ENCODE data around the gene MYOG. TPM values are rescaled to one million over a fixed set of nuclear protein-coding genes. Genes with fewer than 3 reads are reported as not detected.

MYOG gene
- polyA plus RNA-seq, 3 donors: not detected

DNA sequence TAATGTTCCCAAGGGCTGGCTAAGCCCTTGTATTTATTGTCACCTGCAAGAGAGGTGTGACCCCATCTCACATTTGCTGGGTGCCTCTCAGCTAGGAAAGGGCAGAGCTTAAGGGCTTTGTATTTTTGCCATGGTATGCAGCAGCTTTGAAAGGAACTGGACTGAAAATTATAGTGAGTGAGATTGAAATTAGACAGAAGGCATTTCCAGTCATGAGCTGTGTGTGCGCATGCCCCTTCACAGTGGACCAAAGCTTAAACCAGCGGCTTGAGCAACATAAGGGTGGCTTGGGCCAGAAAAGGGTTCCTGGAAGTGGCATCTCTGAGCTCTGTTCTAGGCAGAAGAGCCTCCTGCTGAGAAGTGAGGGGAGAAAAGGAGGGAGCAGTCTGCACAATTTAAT lies 19.8 kb downstream of the MYOG start:
- no peak overlapping the region for H3K9ac ChIP-seq (ENCODE audit: insufficient read depth, low read length, poor library complexity, severe bottlenecking)
- Mint-ChIP-seq H3K27me3 (ENCODE audit: low read depth in 3 of 3) (peaks cover 2 to 4% (median 2%) of the 10 kb centered on the region in 3 donors), H3K4me1 (peaks cover 71% of the 10 kb centered on the region), H3K9me3 (peaks cover 0 to 2% (median under 1%) of the 10 kb centered on the region in 7 donors), H3K27ac (no peak overlapping the region), H3K4me3 (peak overlapping the region; percentile 6 to 44), H3K36me3 (peaks cover 34 to 62% of the 10 kb centered on the region in 2 donors)
- DNase-seq: no peak
- H2AFZ ChIP-seq (ENCODE audit: insufficient read depth, low read depth, low read length, poor library complexity, severe bottlenecking): no peak overlapping the region
- H3K4me2 ChIP-seq (replicated peaks; ENCODE audit: extremely low read depth, low read length, poor library complexity, severe bottlenecking): no peak overlapping the region
- no peaks in the 10 kb centered on the region for H4K20me1 ChIP-seq (ENCODE audit: insufficient read depth, low read length)
- H3K4me3 ChIP-seq (replicated peaks in 1 of 3; ENCODE audit: low read depth in 2 of 3, low read length in 3 of 3): no peak overlapping the region
- TF ChIP-seq, protein P1, sequence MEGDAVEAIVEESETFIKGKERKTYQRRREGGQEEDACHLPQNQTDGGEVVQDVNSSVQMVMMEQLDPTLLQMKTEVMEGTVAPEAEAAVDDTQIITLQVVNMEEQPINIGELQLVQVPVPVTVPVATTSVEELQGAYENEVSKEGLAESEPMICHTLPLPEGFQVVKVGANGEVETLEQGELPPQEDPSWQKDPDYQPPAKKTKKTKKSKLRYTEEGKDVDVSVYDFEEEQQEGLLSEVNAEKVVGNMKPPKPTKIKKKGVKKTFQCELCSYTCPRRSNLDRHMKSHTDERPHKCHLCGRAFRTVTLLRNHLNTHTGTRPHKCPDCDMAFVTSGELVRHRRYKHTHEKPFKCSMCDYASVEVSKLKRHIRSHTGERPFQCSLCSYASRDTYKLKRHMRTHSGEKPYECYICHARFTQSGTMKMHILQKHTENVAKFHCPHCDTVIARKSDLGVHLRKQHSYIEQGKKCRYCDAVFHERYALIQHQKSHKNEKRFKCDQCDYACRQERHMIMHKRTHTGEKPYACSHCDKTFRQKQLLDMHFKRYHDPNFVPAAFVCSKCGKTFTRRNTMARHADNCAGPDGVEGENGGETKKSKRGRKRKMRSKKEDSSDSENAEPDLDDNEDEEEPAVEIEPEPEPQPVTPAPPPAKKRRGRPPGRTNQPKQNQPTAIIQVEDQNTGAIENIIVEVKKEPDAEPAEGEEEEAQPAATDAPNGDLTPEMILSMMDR (IDR thresholded peaks at IDR 0.05): no peak
- H3K79me2 ChIP-seq (ENCODE audit: insufficient read depth, low read length): peaks cover 6% of the 10 kb centered on the region
- intact Hi-C loops (cut with micrococcal nuclease): no loop called here
- no peaks in the 10 kb centered on the region for H3K27me3 ChIP-seq (ENCODE audit: control insufficient read depth in 2 of 2, insufficient read depth in 2 of 2, low read length in 2 of 2)
- no peaks in the 10 kb centered on the region for H3K9me3 ChIP-seq (replicated peaks in 1 of 2; ENCODE audit: control insufficient read depth in 1 of 2, insufficient read depth in 1 of 2, low read length in 2 of 2)
- no peaks in the 10 kb centered on the region for H3K36me3 ChIP-seq (replicated peaks in 1 of 2; ENCODE audit: control insufficient read depth in 1 of 2, insufficient read depth in 2 of 2, low read length in 2 of 2)
- peaks cover 47 to 51% of the 10 kb centered on the region in 2 donors for H3K4me1 ChIP-seq (ENCODE audit: control insufficient read depth in 1 of 2, insufficient read depth in 2 of 2, low read length in 2 of 2)
- no peak overlapping the region for H3K27ac ChIP-seq (ENCODE audit: low read depth in 1 of 2, low read length in 2 of 2)
- 100% methylated on average over 2 of the region's 2 CpGs for WGBS (ENCODE audit: insufficient coverage)

DNA sequence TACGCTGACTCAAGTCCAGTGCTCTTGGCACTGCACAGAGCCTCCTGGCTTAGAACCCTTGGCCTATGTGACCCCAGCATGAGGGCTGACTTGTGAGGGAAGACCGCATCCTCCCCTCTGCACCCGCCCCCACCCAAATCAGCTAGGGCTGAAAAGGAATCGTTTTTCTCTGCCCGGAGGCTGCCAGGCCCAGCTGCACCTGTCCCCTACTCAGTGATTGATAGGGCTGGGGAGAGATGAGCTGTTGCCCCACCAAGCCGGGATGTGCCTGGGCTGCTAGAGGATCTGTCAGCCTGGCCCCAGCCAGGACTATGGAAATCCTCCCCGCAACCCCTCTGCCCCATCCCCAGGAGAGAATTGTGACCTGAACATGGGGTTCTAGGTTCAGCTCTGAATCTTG lies 20.6 kb downstream of the MYOG start:
- intact Hi-C loops (cut with micrococcal nuclease): no loop called here
- H3K4me2 ChIP-seq (replicated peaks; ENCODE audit: extremely low read depth, low read length, poor library complexity, severe bottlenecking): no peak overlapping the region
- no peaks in the 10 kb centered on the region for H3K27me3 ChIP-seq (ENCODE audit: control insufficient read depth in 2 of 2, insufficient read depth in 2 of 2, low read length in 2 of 2)
- WGBS (ENCODE audit: insufficient coverage): 85% methylated on average over 4 of the region's 7 CpGs
- H3K9me3 ChIP-seq (replicated peaks in 1 of 2; ENCODE audit: control insufficient read depth in 1 of 2, insufficient read depth in 1 of 2, low read length in 2 of 2): no peaks in the 10 kb centered on the region
- H3K4me3 ChIP-seq (replicated peaks in 1 of 3; ENCODE audit: low read depth in 2 of 3, low read length in 3 of 3): no peak overlapping the region
- H3K9ac ChIP-seq (ENCODE audit: insufficient read depth, low read length, poor library complexity, severe bottlenecking): no peak overlapping the region
- TF ChIP-seq, protein P1 (IDR thresholded peaks at IDR 0.05): no peak
- peaks cover 6% of the 10 kb centered on the region for H3K79me2 ChIP-seq (ENCODE audit: insufficient read depth, low read length)
- Mint-ChIP-seq H3K9me3 (peaks cover 0 to 2% (median 0%) of the 10 kb centered on the region in 7 donors), H3K36me3 (peaks cover 29 to 62% of the 10 kb centered on the region in 2 donors), H3K27ac (no peak overlapping the region), H3K4me3 (no peak overlapping the region), H3K4me1 (peaks cover 72% of the 10 kb centered on the region), H3K27me3 (ENCODE audit: low read depth in 3 of 3) (peaks cover 2 to 4% (median 2%) of the 10 kb centered on the region in 3 donors)
- DNase-seq: no peak
- peaks cover 52 to 54% of the 10 kb centered on the region in 2 donors for H3K4me1 ChIP-seq (ENCODE audit: control insufficient read depth in 1 of 2, insufficient read depth in 2 of 2, low read length in 2 of 2)
- no peak overlapping the region for H2AFZ ChIP-seq (ENCODE audit: insufficient read depth, low read depth, low read length, poor library complexity, severe bottlenecking)
- H3K27ac ChIP-seq (ENCODE audit: low read depth in 1 of 2, low read length in 2 of 2): no peak overlapping the region
- H4K20me1 ChIP-seq (ENCODE audit: insufficient read depth, low read length): no peaks in the 10 kb centered on the region
- no peaks in the 10 kb centered on the region for H3K36me3 ChIP-seq (replicated peaks in 1 of 2; ENCODE audit: control insufficient read depth in 1 of 2, insufficient read depth in 2 of 2, low read length in 2 of 2)
